ENCODE measurements around the gene INHBE. TPM values are rescaled to one million over a fixed set of nuclear protein-coding genes. Genes with fewer than 3 reads are reported as not detected.
"Not testable (repeated sequence)": the region's sequence is repeated elsewhere in the genome, so short reads cannot be mapped to it uniquely, and the experiment has no call there.

Gene INHBE, protein sequence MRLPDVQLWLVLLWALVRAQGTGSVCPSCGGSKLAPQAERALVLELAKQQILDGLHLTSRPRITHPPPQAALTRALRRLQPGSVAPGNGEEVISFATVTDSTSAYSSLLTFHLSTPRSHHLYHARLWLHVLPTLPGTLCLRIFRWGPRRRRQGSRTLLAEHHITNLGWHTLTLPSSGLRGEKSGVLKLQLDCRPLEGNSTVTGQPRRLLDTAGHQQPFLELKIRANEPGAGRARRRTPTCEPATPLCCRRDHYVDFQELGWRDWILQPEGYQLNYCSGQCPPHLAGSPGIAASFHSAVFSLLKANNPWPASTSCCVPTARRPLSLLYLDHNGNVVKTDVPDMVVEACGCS
- polyA plus RNA-seq (ENCODE audit: insufficient read length in 4 of 4), result under 1 TPM; 0.55 to 0.99 (median 0.67) TPM

GRCh38 chr12:57454566-57455373 lies at the start of gene INHBE:
Gene INHBE, plus strand, starts transcription at chr12:57455307. Its CDS starts 230 bp downstream, at chr12:57455537.
- DNase-seq (ENCODE audit: low read depth in 4 of 4, low spot score in 2 of 4), result no peak

DNA sequence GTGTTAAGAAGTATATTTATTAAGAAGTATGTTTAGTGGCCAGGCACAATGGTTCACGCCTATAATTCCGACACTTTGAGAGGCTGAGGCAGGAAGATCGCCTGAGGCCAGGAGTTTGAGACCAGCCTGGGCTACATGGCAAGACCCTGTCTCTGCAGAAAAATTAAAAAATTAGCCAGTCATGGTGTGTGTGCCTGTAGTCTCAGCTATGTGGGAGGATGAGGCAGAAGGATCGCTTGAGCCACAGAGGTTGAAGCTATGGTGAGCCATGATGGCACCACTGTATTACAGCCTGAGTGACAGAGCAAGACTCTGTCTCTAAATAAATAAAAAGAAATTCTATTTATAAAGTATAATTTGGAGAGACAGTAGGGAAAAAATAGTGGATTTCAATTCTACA lies 44.6 kb upstream of the INHBE start:
- DNase-seq (ENCODE audit: low read depth in 4 of 4, low spot score in 2 of 4), result no peak

DNA sequence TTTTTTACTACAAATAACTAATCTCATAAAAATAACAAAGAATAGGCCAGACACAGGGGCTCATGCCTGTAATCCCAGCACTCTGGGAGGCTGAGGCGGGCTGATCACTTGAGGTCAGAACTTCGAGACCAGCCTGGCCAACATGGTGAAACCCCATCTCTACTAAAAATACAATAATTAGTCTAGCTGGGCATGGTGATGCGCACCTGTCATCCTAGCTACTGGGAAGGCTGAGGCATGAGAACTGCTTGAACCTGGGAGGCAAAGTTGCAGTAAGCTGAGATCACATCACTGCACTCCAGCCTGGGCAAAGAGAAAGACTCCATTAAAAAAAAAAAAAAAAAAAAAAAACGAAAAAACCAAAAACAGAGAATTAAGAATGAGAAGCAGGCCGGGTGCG lies 40.9 kb upstream of the INHBE start:
- not testable (repeated sequence) for DNase-seq (ENCODE audit: low read depth in 4 of 4, low spot score in 2 of 4)

DNA sequence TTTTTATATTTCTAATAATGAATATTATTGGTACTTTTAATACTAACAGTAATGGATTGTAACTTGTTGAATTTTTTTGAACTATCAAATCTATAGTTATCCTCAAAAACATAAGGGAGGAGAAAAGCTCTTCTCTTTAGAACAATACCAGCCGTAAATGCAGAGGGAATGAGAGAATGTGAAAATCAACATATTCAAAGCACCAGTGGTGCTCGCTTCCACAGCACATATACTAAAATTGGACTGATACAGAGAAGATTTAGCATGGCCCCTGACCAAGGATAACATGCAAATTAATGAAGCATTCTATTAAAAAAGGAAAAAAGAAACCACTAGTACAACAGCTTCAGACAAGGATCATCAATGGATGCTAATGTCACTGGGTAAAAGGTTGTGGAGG lies 40.0 kb upstream of the INHBE start:
- no peak for DNase-seq (ENCODE audit: low read depth in 4 of 4, low spot score in 2 of 4)

- DNase-seq (ENCODE audit: low read depth in 4 of 4, low spot score in 2 of 4), result no peak
Measured at GRCh38 chr12:57416039-57416996, 38.8 kb upstream of the INHBE start.

GRCh38 chr12:57418255-57418654 lies 36.9 kb upstream of the INHBE start:
- no peak for DNase-seq (ENCODE audit: low read depth in 4 of 4, low spot score in 2 of 4)

GRCh38 chr12:57419495-57419894 lies 35.6 kb upstream of the INHBE start:
- DNase-seq (ENCODE audit: low read depth in 4 of 4, low spot score in 2 of 4), result no peak

DNA sequence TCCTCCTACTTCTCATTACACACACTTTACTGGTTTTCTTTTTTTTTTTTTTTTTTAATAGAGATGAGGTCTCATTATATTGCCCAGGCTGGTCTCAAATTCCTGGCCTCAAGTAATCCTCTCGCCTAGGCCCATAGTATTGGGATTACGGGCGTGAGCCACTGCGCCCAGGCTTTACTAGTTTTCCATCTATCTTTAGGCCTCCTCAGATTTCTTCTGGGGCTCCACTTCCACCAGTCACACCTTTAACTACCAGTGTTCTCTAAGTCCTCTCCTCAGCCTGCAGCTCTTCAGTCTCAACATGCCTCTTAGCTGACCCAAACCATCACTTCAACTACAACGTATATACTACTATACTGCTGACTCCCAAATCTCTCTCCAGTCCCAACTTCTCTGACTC lies 34.6 kb upstream of the INHBE start:
- DNase-seq (ENCODE audit: low read depth in 4 of 4, low spot score in 2 of 4), result no peak

DNA sequence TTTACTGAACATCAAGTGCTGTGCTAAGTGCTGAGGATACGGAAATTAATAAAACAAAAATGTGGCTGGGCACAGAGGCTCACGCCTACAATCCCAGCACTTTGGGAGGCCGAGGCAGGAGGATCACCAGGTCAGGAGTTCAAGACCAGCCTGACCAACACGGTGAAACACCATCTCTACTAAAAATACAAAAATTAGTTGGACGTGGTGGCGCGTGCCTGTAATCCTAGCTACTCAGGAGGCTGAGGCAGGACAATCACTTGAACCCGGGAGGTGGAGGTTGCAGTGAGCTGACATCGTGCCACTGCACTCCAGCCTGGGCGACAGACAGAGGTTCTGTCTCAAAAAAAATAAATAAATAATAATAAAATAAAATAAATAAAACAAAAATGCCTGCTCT lies 28.2 kb upstream of the INHBE start:
- not testable (repeated sequence) for DNase-seq (ENCODE audit: low read depth in 4 of 4, low spot score in 2 of 4)

GRCh38 chr12:57428965-57429364 lies 26.1 kb upstream of the INHBE start:
- no peak for DNase-seq (ENCODE audit: low read depth in 4 of 4, low spot score in 2 of 4)

DNA sequence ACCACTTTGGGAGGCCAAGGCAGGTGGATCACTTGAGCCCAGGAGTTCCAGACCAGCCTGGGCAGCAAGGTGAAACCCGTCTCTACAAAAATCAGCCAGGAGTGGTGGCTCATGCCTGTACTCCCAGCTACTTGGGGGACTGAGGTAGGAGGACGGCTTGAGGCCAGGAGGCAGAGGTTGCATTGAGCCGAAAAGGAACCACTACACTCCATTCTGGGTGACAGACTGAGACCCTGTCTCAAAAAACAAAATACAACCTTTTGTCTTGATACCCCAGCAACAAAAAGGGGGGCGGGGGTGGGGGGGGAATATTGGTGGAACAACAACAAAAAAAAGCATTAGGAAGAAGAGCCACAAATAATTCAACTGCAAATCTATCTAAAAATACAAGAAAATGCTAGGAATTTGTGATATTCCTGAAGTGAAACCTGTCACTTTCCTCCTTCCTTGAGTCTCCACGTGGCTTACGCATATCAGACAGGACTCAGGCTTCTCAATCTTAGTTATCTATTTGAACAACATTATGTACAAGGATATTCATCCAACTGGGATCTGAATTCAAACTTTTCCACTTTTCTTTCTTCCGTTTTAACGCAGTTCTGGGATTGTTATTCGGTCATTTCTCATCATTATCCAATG lies 25.5 kb upstream of the INHBE start:
- no peak for DNase-seq (ENCODE audit: low read depth in 4 of 4, low spot score in 2 of 4)

- no peak for DNase-seq (ENCODE audit: low read depth in 4 of 4, low spot score in 2 of 4)
Measured at GRCh38 chr12:57430112-57430930, 24.8 kb upstream of the INHBE start.

- DNase-seq (ENCODE audit: low read depth in 4 of 4, low spot score in 2 of 4), result peak; percentile 60 to 90 (median 85)
Measured at GRCh38 chr12:57430931-57431566, 24.1 kb upstream of the INHBE start, which contains the start of gene R3HDM2. Gene R3HDM2, minus strand, starts transcription at chr12:57431043. Its CDS starts 120,615 bp downstream, at chr12:57310428.

- no peak for DNase-seq (ENCODE audit: low read depth in 4 of 4, low spot score in 2 of 4)
Measured at GRCh38 chr12:57431654-57432188, 23.4 kb upstream of the INHBE start.

DNA sequence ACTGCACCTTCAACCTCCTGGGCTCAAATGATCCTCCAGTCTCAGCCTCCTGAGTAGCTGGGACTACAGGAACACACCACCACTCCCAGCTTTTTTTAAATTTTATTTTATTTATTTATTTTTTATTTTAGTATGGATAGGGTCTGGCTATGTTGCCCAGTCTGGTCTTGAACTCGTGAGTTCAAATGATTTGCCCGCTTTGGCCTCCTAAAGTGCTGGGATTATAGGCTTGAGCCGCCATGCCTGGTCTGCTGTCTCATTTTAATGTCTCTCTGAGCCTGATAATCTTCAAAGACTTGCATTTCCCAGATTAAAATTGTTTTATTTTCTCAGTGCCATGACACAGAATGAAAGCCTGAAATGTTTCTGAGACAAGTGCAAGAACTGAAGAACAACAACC lies 21.7 kb upstream of the INHBE start:
- DNase-seq (ENCODE audit: low read depth in 4 of 4, low spot score in 2 of 4), result no peak

DNA sequence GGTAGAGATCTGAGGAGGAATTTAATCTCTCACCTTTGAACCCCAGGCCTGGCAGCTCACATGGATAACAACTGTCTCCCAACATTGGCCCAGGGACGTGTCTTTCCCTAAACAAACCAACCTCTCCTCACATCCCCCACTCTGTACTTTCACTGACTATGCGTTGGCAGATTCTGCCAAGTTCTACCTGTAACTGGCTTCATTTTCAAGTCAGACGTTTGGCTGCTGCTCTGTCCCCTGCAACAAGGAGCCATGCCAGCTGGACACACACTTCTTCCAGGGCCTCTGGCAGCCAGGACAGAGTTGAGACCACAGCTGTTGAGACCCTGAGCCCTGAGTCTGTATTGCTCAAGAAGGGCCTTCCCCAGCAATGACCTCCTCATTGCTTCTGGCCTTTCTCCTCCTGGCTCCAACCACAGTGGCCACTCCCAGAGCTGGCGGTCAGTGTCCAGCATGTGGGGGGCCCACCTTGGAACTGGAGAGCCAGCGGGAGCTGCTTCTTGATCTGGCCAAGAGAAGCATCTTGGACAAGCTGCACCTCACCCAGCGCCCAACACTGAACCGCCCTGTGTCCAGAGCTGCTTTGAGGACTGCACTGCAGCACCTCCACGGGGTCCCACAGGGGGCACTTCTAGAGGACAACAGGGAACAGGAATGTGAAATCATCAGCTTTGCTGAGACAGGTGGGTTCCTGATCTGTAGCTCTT lies 20.4 kb upstream of the INHBE start, which contains the start of gene INHBC:
Gene INHBC, plus strand, starts transcription at position 268 of the 707 bp plus-strand sequence. Its CDS starts 103 bp downstream, at position 371.
- no peak for DNase-seq (ENCODE audit: low read depth in 4 of 4, low spot score in 2 of 4)

GRCh38 chr12:57435293-57435692 lies 19.8 kb upstream of the INHBE start:
- no peak for DNase-seq (ENCODE audit: low read depth in 4 of 4, low spot score in 2 of 4)

- DNase-seq (ENCODE audit: low read depth in 4 of 4, low spot score in 2 of 4), result no peak
Measured at GRCh38 chr12:57438400-57438799, 16.7 kb upstream of the INHBE start.

Data from left renal cortex interstitium (tissue), 4 donors.